Fibroblast of lung (primary cell): ENCODE results near the gene TMEM187.

Source experiments
- EZH2 ChIP-seq: IDR thresholded peaks from 2 replicates; pipeline ENCODE4 v1.5.1; 2012; ENCODE audit warnings: low read length, control low read depth, mild to moderate bottlenecking; ENCODE audit errors: missing control alignments
- TF ChIP-seq, protein P1 (sequence below), 2 donors: IDR thresholded peaks in 1 of 2; conservative IDR thresholded peaks in 1 of 2; 1 replicate in 1 of 2; 2 replicates in 1 of 2; pipeline ENCODE4 v1.5.1; 2011 to 2012; ENCODE audit warnings: low read length in 2 of 2, control low read depth in 1 of 2, inconsistent platforms in 1 of 2, low read depth in 1 of 2, mild to moderate bottlenecking in 1 of 2

DNA sequence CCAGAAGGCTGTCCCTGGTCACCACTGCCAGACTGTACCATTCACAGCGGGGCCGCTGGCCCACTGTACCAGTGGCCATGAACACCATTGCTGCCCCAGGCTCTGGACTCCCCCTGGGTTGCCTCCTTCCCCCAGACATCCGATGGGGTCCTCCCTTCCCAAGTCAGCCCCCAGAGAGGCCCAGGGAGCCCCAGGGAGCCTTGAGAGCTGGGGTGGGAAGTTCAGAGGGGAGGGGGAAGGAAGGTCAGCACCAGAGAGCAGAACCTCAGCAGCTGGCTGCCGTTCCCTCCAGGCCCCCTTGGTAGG lies 46.0 kb upstream of the TMEM187 start:
- TF ChIP-seq, protein P1, sequence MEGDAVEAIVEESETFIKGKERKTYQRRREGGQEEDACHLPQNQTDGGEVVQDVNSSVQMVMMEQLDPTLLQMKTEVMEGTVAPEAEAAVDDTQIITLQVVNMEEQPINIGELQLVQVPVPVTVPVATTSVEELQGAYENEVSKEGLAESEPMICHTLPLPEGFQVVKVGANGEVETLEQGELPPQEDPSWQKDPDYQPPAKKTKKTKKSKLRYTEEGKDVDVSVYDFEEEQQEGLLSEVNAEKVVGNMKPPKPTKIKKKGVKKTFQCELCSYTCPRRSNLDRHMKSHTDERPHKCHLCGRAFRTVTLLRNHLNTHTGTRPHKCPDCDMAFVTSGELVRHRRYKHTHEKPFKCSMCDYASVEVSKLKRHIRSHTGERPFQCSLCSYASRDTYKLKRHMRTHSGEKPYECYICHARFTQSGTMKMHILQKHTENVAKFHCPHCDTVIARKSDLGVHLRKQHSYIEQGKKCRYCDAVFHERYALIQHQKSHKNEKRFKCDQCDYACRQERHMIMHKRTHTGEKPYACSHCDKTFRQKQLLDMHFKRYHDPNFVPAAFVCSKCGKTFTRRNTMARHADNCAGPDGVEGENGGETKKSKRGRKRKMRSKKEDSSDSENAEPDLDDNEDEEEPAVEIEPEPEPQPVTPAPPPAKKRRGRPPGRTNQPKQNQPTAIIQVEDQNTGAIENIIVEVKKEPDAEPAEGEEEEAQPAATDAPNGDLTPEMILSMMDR (conservative IDR thresholded peaks at IDR 0.05 in 1 of 2, IDR thresholded peaks at IDR 0.05 in 1 of 2; ENCODE audit: low read depth in 1 of 2, low read length in 2 of 2) = no peak
- no peak for TF ChIP-seq EZH2
